Epithelial cell of esophagus (primary cell): ENCODE data around the gene SIL1.

Source experiments
- DNase-seq: peaks from one replicate; pipeline ENCODE4 v3.0.0; 2010; ENCODE audit warnings: low read depth
- H3K4me3 ChIP-seq: 2 replicates; pipeline ENCODE4 v1.5.1; 2011; ENCODE audit warnings: mild to moderate bottlenecking, low read length, control low read depth
- CTCF ChIP-seq: IDR thresholded peaks from 2 replicates; pipeline ENCODE4 v1.5.1; 2011; ENCODE audit warnings: low read depth, mild to moderate bottlenecking, low read length, control low read depth, inconsistent platforms; ENCODE audit not compliant: insufficient read depth; ENCODE audit errors: missing control alignments

SIL1 gene

GRCh38 chr5:138961221-138961620 lies 236.9 kb downstream of the SIL1 start:
- DNase-seq, result no peak
- no peak for TF ChIP-seq CTCF
- H3K4me3 ChIP-seq, result no peak overlapping the region

GRCh38 chr5:138960145-138960692 lies 237.9 kb downstream of the SIL1 start:
- no peak overlapping the region for H3K4me3 ChIP-seq
- no peak for TF ChIP-seq CTCF
- DNase-seq, result no peak

- H3K4me3 ChIP-seq, result no peak overlapping the region
- DNase-seq, result no peak
- TF ChIP-seq CTCF, result no peak
Observed at GRCh38 chr5:138956801-138957200, 241.4 kb downstream of the SIL1 start.

- H3K4me3 ChIP-seq, result no peak overlapping the region
- DNase-seq, result no peak
- no peak for TF ChIP-seq CTCF
Observed at GRCh38 chr5:138955671-138956295, 242.4 kb downstream of the SIL1 start.

- TF ChIP-seq CTCF, result no peak
- DNase-seq, result no peak
- no peak overlapping the region for H3K4me3 ChIP-seq
Observed at GRCh38 chr5:138955013-138955660, 243.0 kb downstream of the SIL1 start.

GRCh38 chr5:138954257-138955012 lies 243.7 kb downstream of the SIL1 start:
- no peak overlapping the region for H3K4me3 ChIP-seq
- TF ChIP-seq CTCF, result no peak
- no peak for DNase-seq
